Loucy (cell line): ENCODE data around the gene MYO18A.

Source experiments
- CTCF ChIP-seq: fragments of 200-600 bp; sonication (generic); conservative IDR thresholded peaks from 2 replicates; pipeline ENCODE4 v1.5.1; 2014; ENCODE audit warnings: mild to moderate bottlenecking, antibody characterized with exemption, low read length
- EZH2phosphoT487 ChIP-seq: fragments of 200-600 bp; IDR thresholded peaks from 2 replicates; pipeline ENCODE4 v1.6.1; 2018; ENCODE audit warnings: antibody characterized with exemption, mild to moderate bottlenecking, moderate library complexity, borderline replicate concordance

GRCh38 chr17:29119265-29119664 lies 60.9 kb downstream of the MYO18A start:
- no peak for TF ChIP-seq CTCF
- TF ChIP-seq EZH2phosphoT487, result no peak
